ENCODE data around the gene ZFP64.
A peak's percentile ranks its signal among the peaks of the same experiment; 100 is the strongest.
"Not testable (repeated sequence)": the region's sequence is repeated elsewhere in the genome, so short reads cannot be mapped to it uniquely, and the experiment has no call there.

ZFP64 gene

DNA sequence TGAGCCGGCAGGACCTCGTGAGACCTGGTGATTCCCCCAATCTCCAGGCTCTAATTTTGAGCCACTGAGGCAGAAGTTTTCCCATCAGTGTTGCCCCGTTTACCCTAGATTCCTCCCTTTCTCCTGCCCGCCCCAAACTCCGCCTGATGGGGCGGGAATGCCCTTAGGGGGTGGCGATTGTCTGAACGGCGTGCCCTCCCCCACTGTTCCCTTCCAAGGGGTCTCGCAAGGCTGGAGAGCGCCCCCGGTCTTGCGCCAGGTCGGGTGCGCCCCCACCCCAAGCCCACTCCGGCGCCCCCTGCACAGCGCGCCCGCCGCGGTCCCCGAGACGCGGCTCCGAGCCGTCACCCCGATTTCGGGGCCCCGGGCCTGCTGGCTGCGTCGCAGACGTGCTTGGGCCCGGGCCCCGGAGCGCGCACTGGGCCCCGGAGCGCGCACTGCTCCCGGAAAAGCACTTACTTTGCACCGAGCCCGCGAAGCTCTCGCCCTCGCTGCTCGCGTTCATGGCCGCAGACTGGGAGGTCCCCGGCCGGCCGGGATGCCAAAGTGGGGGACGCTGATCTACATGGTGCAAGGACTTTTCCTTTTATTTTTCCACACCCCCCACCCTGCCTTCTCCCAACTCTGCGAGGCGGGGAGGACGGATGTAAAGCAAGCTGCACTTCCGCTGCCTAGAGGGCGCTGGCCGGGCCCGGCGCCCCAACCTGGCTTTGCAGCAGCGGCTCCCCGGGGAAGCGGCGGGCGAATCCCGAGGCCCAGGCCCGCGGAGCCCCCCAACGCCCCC, at the start of gene ZFP64:
TSS of gene ZFP64 (minus strand) at position 648 of the 784 bp plus-strand sequence. CDS start at position 505, 143 bp downstream.
- DNase-seq (ENCODE audit: low read depth in 2 of 2): peak; percentile 36 to 53

DNA sequence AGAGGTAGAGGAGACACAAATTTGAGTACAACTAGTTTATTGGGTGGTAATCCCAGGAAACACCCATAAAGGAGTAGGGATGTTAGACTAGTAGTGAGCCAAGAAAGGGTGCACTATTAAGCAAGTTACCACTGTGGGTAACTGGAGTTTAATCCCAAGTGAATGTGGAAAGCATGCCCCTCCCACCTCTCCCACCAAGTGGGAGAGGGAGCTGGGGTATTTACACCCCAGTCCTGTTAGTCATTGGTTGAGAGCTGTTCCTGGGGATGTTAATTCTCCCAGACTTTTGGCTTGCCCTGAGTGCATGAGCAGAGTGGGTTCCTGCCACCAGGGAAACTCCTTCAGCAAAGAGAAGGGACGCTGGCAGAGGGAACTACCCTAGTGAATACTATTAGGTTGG, 49.2 kb upstream of the ZFP64 start:
- DNase-seq (ENCODE audit: low read depth in 2 of 2): no peak

DNA sequence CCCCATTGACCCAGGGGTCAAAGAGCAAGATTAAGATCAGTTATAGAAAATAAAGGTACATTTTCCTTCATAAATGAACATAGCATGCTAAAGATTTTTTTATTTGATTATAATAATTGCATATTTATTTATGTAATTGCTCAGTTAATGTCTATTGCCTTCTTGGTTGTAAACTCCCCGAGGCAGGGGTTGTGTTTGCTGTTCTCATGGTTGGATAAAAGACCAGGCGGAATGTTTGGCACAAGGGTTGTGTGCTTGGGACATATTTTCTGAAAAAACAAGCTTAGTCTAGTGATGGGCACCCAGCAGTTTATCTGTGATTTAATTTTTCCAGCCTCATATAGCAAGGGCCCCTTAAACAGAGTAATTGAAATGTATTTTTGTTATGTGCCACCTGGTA, 47.5 kb upstream of the ZFP64 start:
- no peak for DNase-seq (ENCODE audit: low read depth in 2 of 2)

DNA sequence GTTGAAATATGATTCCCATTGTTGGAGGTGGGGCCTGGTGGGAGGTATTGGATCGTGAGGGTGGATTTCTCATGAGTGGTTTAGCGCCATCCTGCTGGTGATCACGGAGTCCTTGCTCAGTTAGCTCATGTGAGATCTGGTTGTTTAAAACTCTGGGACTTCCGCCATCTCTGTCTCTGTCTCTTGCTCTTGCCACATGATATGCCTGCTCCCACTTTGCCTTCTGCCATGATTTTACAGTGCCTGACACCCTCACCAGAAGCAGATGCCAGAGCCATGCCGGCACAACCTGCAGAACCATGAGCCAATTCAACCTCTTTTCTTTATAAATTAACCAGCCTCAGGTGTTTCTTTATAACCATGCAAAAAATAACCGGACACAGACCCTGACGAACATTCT, 44.7 kb upstream of the ZFP64 start:
- no peak for DNase-seq (ENCODE audit: low read depth in 2 of 2)

DNA sequence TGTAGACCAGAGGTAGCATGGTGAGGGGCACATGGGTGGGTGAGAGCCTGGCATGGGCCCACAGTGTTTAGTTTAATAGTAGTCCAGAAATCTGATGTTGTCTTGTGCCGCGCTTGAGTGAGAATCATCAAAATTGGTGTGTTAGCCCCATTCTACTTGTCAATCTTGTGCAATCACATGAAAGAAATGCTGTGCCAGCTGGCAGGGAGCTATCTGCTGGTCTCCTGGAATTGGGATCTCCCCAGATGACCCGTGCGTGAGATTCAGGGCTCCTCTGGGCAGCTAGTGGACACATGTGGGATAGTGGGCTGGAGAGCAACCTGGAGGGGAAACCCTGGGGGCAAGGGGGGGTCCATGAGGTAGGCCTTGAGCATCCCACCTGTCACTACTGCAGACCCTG, 43.5 kb upstream of the ZFP64 start:
- no peak for DNase-seq (ENCODE audit: low read depth in 2 of 2)

DNA sequence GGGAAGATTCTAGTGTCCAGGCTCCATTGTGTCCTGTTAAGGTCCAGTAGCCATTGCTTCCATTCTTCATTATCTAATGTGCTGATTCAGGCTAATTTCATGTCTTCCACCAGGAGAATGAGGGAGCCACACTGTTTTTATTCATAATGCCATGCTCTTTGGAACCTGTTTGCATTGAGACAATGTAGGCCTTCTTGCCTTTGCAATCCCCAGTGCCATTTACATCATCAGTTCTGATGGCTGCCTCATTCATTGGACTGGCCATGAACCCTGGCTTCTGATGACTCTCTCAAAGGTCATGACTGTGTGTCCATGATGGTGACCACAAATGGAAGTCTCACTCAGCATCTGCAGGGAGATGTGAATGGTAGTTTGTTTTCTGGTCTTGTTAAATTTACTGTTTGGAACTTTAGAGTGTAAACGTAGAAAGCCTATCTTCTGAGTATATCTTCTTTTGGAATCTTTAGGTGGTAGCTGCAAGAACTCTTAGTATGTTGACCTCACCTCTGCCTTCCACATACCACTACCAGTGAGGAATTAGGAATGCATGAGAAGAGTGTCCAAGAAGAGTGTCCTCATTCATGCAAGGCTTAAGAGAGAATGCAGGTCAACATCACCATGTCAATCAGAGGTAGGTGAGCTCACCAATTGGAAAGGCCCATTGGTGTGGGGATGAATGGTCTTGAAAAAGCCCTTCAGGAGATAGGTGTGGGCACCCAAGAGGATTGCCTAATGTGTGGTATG, 42.9 kb upstream of the ZFP64 start:
- no peak for DNase-seq (ENCODE audit: low read depth in 2 of 2)

DNA sequence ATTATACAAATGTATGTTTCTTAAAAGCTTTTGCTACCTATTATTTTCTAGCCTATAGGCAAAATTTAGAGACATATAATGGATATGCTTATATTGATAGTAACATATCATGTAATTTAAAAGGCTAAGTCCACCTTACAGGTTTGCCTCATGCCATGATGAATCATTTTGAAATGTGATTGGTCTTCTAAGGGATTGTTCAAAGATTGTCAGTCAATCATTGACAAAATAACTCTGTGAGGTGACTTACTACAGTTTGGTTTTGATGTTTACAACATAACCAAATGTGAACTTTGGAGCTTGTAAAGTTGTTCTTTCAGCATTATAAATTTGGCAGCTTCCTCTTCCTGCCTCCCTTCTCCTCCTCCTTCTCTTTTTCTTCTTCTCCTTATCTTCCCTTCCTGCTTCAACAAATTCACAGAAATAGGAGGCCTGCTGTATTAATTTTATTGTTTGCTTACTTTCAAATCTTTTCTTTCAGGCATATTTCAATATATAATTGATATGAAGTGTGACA, 39.7 kb upstream of the ZFP64 start:
- DNase-seq (ENCODE audit: low read depth in 2 of 2): no peak

DNA sequence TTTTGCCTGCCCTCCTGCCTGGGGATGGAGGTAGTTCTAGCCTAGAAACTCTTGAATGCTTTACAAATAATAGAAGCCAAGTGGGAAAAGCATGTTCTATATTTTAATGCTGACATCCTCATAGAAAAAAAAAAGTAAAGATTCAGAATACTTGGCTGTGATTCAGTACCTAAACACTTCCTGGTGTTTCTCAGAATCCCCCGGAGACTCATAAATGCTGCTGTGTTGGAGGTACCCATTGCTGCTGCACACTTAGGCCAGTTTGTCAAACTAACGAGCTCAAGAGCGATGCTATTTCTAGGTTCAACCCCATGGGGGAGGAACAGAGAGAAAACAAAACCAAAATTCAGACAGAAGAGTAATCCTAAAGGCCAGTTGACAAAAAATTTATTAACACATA, 38.8 kb upstream of the ZFP64 start:
- no peak for DNase-seq (ENCODE audit: low read depth in 2 of 2)

DNA sequence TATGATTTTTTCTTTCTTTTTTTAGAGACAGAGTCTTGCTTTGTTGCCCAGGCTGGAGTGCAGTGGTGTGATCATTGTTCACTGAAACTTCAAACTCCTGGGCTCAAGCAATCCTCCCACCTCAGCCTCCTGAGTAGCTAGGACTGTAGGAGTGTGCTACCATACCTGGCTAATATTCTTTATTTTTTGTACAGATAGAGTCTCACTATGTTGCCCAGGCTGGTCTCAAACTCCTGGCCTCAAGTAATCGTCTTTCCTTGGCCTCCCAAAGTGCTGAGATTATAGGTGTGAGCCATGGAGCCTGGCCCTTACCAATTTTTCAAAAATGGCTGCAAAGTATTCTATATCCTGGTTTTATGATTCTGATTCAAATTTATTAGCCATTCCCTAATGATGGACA, 37.8 kb upstream of the ZFP64 start:
- DNase-seq (ENCODE audit: low read depth in 2 of 2): not testable (repeated sequence)

DNA sequence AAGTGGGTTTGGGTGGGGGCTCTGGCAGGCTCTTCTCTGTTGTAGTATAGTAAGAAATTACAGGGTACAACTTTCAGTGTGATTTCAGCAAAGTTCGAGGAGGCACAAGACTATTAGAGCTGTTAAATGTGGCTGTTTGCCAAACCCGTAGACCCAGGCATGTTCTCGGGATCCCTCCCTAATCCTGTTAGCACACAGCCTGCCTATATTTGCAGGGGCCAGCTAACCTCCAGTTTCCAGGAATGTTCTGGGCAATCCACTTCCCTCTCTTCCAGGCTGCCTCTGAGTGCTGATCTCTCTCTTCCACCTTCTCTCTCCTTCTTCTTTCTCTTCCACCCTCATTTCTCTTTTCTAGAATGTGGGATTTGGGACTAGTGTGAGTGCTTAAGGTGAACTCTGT, 34.8 kb upstream of the ZFP64 start:
- DNase-seq (ENCODE audit: low read depth in 2 of 2): no peak

DNA sequence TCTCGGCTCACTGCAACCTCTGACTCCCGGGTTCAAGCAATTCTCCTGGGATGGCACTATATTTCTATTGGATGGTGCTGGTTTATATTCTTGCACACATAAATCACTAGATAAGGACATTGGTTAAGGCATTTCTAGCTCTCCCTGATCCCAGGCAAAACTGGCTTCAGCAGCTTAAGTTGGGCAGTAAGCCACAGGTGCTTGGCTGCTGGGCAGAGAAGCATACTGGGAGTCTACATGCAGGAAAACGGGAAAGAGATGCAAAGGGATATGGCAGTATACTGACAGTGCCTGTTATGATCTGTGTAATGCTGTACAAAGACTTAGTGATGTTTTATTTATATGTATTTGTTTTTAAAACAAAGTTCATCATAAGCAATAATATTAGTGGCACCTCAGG, 33.3 kb upstream of the ZFP64 start:
- no peak for DNase-seq (ENCODE audit: low read depth in 2 of 2)

DNA sequence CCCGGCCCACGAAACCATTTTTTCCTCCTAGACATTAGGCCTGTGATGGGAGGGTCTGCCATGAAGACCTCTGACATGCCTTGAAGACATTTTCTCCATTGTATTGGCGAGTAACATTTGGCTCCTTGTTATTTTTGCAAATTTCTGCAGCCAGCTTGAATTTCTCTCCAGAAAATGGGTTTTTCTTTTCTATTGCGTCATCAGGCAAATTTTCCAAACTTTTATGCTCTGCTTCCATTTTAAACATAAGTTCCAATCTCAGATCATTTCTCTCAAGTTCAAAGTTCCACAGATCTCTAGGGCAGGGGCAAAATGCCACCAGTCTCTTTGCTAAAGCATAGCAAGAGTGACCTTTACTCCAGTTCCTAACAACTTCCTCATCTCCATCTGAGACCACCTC, 29.8 kb upstream of the ZFP64 start:
- not testable (repeated sequence) for DNase-seq (ENCODE audit: low read depth in 2 of 2)

DNA sequence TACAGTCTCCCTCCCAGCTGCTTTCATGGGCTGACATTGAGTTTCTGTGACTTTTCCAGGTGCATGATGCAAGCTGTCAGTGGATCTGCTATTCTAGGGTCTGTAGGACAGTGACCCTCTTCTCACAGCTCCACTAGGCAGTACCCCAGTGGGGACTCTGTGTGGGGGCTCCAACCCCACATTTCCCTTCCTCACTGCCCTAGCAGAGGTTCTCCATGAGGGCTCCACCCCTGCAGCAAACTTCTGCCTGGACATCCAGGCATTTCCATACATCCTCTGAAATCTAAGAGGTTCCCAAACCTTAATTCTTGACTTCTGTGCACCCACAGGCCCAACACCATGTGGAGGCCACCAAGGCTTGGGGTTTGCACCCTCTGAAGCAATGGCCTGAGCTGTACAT, 29.3 kb upstream of the ZFP64 start:
- not testable (repeated sequence) for DNase-seq (ENCODE audit: low read depth in 2 of 2)

DNA sequence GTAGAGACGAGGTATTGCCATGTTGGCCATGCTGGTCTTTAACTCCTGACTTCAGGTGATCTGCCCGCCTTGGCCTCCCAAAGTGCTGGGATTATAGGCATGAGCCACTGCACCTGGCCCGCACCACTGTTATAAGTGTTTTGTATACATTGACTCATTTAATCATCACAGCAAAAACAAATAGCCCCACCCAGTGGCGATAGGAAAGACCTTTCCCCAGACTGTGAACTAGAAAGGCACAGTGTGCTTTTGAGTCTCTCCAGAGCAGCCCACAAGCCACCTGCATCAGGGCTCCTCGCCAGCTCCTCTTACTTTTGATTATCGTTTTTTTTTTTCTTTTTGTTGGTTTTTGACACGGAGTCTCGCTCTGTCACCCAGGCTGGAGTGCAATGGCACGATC, 27.9 kb upstream of the ZFP64 start:
- no peak for DNase-seq (ENCODE audit: low read depth in 2 of 2)

DNA sequence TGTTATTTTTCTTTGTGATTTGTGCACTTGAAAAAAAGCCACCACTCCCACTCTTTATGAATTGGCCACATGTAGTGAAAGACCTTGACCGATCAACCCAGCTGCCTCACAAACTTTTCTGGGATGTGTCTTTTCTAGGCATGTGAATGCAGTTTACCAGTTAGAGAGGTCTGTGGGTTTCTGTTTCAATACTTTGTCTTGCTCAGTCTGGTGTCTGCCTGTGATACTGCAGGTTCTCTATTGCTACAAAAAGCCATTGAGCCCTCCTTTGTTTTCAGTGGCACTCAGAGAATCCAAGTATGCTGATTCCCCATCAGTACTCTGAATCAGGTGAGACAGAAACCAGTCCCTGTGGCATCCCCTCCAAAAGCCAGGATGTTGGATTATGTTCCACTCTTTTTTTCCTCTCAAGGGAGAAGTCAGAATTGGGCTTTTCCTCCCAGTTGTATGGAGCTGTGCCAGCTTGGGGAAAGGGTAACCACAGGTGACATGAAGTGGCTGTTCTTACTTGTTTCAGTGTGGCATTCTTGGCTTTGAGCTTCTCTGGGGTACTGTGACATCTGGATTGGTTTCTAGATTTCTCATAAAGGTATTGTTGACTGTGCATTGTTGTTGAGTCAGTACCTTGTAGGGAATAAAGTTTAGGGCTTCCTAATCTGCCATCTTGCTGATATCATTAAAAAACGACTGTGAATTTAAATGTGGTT, 26.3 kb upstream of the ZFP64 start:
- DNase-seq (ENCODE audit: low read depth in 2 of 2): no peak

DNA sequence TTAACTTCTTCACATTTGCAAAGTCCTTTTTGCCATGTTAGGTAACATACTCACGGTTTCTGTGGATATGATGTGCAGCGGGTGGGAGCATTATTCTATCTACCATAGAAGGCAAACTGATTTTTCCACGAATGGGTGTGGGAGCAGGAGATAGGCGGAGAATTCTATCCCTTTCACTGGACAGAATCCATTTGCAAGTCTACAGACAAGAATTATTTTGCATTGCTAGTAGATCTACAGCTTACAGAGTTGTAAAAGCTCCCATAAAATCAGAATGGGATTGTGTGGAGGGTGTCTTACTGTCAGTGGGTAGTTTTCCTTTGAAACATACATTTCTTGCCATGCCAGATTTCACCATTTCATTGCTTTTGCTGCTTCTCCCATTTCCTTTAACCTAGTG, 22.4 kb upstream of the ZFP64 start:
- DNase-seq (ENCODE audit: low read depth in 2 of 2): no peak

DNA sequence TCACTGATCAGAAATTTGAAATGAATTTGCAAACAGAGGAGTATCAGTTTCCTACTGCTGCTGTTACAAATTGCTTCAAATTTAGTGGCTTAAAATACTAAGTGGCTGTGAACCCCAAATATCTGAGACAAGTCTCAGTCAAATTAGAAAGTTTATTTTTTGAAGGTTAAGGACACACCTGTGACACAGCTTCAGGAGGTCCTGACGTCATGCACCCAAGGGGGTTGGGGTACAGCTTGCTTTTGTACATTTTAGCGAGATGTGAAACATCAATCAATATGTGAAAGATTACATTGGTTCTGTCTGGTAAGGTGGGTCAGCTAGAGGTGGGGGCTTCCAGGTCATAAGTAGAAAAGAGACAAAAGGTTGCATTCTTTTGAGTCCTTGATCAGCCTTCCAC, 21.4 kb upstream of the ZFP64 start:
- no peak for DNase-seq (ENCODE audit: low read depth in 2 of 2)

DNA sequence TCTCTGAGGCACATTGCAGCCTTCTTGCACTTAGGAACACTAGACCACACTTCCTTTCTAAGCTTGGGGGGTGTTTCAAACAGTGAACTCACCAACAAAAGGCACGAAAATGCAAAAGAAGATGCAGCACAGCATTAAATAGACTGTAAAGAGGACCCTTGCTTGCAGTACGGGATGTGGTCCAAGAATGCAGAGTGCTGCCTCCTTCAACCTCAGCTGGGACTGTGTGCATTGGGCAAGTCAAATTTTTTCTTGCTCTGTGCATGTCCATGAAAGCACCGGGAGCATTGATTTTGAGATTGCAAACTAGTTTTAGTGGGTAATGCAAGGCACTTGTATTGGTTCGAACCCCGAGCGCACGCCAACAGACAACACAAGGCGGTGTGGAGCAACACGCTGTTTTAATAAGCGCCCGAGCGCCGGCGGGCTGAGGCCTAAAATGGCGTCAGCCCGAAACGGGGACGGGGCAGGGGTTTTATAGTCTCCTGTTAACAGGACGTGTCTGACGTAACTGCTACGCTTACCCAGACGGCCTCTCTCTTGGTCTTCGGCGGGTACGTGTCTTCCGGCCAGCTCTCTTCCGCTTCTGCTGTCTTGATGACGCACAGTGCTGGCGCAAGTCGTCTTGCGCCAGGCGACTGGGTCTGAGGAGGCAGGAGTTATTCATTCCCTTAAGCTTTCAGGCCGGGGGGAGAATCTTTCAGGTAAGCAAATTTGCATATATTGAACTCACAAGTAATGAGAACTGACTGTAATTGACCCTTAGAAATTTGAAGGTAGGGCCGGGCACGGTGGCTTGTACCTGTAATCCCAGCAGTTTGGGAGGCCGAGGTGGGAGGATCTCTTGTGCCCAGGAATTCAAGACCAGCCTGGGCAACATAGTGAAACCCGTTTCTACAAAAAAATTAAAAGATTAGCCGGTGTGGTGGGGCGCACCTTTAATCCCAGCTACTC, 18.7 kb upstream of the ZFP64 start:
- DNase-seq (ENCODE audit: low read depth in 2 of 2): no peak

DNA sequence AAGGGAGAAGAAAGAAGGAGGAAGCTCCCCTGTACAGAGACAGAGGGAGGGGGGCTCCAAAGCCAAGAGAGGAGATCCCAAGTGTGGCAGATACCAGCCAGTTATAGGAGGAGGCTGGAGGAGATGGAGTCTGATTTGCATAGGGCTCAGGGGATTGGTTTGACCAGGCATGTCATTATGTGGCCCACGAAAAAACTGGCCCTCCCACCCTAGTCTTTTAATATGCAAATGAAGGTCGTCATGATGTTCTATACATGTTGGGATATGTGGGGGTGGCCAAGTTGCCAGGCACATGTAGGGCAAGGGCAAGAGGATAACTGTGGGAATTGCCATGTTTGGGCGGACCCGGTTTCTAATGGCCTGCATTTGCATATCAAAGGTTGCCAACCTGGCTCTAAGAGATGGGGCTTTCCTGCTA, 17.6 kb upstream of the ZFP64 start:
- DNase-seq (ENCODE audit: low read depth in 2 of 2): no peak

DNA sequence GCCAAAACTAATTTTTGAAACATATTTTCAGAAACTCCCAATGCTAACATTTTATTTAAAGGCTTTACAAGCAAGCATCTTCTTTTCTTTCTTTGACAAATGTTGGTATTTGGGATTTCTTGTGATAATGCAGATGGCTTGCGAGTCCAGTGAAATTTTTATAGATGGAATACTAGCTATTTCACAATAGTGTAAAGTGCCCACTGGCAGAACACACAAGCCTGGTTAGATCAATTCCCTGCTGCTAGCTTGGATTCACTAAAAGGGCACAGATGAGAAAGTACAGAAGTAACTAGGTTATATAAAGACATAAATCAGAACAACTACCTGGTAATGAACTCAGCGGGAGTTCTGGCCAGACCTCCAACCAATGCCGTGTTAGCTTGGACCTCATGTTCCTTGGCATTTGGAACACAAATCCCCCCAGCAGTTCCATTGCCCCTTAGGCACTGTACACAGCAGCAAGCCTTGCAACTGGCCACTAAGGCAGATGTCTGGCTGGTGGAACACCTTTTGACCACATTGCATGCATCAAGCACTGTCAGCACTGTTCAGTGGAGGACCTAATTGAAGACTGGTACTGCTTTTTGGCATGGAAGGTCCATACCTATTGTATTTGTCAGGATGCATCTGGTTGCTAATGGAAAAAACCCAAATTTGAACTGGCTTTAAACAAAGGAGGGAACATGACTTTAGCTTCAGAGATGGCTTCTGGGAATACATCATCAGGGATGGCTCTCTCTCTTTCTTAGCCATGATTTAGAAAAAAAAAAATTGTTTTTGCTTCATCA, 15.6 kb upstream of the ZFP64 start:
- no peak for DNase-seq (ENCODE audit: low read depth in 2 of 2)

DNA sequence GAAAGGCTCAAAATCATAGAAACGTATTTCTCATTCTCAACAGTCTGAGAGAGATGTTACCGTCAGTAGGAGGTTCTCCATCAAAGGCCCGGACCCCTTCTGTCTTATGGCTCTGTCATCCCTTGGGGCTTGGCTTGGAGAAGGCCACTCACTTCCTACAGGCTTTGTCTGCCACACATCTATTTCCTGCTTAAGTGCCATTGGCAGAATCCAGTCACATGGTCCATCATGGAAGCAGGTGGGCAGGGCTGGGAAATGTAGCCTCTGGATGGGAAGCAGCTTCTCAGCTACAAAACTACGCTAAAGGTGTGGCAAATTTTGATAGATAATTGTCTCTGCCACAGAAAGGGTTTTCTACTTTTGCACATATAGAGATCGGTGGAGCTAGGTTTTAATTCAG, 12.6 kb upstream of the ZFP64 start:
- DNase-seq (ENCODE audit: low read depth in 2 of 2): no peak

All from stimulated activated CD8-positive, alpha-beta memory T cell treated with anti-CD3 and anti-CD28 coated beads, Interleukin-15, amount 100 ng/mL, for 4 hours (primary cell).